Right ventricle myocardium superior (tissue), 1 donor: ENCODE results near the gene KRTAP3-1. TPM values are rescaled to one million over a fixed set of nuclear protein-coding genes. Genes with fewer than 3 reads are reported as not detected.
"Not testable (repeated sequence)": the region's sequence is repeated elsewhere in the genome, so short reads cannot be mapped to it uniquely, and the experiment has no call there.

Experiments used
- ATAC-seq: fragments of 200-7000 bp; cut with Tn5 transposase; one replicate; pipeline ENCODE4 v1.9.1; 2020; ENCODE audit warnings: mild to moderate bottlenecking; ENCODE audit not compliant: poor library complexity
- DNase-seq: peaks from one replicate; pipeline ENCODE4 v3.0.0-alpha.2; 2020
- intact Hi-C: fragments of 100-400 bp; cut with DNase I; formaldehyde crosslinking; loops from one replicate; pipeline ENCODE4 v1.11.2; 2022
- total RNA-seq: library from RNA; stranded (reverse); fragmentation: NEBNext Ultra II Directional; extraction: Animal tissue kit (Norgen Biotek cat#: 25700); gene quantifications from one replicate; pipeline ENCODE4 v1.2.1, GENCODE V29; 2021
- donor health status: DM: no; HTN: yes; CAD: no; lungs with severe emphysema.

The KRTAP3-1 gene
- total RNA-seq, 1 donor from 2014 or later: not detected

- intact Hi-C loops: no loop called here
- ATAC-seq (no peak), DNase-seq (no peak)
Observed at GRCh38 chr17:41019415-41019814, 10.5 kb upstream of the KRTAP3-1 start.

DNA sequence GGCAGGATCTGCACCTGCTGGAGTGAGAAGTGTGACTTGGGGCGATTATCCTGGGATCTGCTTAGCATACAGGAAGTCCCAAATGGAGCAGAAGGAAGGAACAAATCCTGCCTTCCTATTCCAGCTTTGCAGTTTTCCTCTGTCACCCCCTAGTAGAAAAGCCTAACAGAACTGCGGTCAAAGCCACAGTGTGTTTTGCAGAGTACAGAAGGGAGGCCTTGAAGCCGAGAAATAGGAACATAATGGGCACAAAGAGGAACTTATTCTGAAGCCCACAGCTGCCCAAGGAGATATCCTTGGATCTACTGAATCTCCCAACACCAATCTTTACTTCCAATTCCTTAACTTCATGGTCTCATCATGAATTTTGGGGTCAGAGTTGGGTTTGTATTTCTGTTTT lies 9.6 kb upstream of the KRTAP3-1 start:
- intact Hi-C loops: no loop called here
- no peak for DNase-seq
- ATAC-seq: no peak

DNA sequence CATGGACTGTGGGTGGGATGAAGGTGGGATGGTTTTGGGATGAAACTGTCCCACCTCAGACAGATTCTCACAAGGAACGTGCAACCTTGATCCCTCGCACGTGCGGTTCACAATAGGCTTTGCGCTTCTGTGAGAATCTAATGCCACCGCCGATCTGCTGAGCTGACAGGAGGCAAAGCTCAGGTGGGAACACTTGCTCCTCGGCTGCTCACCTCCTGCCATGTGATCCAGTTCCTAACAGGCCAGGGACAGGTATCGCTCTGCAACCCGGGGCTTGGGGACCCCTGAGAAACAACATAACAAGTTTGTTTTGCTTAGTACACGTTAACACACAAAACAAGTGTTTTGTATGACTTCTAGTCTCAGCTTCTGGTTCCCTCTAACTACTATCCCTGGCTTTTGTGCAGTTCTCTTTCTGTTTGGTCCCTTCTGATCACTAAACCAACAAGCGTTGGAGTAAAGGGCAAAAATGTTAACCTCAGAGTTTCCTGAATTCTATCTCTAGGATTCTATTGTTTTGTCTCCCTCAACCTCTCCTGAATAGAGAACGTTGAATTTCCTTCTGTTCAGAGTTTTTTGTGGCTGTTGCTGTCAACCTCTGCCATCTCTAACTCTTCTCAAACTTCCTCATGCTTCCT lies 7.8 kb upstream of the KRTAP3-1 start:
- no peak for DNase-seq
- intact Hi-C loops: no loop called here
- ATAC-seq: no peak

- no peak for ATAC-seq
- intact Hi-C loops: no loop called here
- no peak for DNase-seq
Observed at GRCh38 chr17:41015454-41015853, 6.5 kb upstream of the KRTAP3-1 start.

DNA sequence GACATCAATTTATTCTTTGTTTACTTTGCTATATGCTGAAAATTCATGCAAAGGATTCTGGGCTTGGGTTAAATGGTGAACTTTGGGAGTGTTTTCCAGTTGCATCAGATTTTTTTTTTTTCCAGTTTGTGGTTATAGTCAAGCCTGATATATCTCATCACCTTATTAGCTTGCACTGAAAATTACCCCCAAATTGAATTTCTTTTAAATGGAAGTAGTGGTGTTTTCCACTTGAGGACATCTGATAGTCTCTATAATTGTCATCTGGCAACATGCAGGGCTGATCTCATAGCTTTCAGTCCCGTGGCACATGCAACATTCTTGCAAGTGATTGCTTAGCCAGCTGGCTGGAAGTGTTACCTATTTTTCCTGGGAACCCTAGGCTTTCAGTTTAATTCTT lies 4.7 kb upstream of the KRTAP3-1 start:
- ATAC-seq (peak; percentile 48), DNase-seq (no peak)
- intact Hi-C loops: no loop called here

GRCh38 chr17:41013181-41013580 lies 4.3 kb upstream of the KRTAP3-1 start:
- intact Hi-C loops: no loop called here
- ATAC-seq: no peak
- no peak for DNase-seq

DNA sequence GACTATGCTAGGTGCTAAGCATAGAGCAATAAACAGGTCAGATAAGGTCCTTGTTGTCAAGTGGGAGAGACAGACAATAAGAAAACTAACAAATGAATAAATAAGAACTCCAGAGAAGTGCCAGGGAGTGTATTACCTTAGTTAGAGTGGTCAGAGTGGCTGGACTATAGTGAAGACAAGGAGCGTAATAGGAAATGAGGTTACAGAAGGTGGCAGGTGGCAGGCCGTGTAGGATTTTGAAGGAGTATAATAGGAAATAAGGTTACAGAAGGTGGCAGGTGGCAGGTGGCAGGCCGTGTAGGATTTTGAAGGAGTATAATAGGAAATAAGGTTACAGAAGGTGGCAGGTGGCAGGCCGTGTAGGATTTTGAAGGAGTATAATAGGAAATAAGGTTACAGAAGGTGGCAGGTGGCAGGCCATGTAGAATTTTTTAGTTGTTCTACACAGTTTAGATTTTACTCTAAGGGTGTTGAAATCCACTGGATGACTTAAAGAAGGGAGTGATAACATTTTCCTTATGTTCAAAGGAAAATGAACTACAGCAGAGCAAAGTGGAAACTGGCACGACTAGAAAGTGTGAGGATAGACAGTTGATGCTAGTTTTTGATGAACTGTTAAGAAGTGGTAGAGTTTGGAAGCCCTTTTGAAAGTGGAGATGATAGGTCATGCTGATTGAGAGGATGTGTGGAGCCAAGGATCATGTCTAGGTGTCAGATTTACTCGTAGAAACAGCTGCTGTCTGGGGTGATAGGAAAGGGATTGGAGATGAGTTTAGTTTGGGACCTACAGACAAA lies 3.6 kb upstream of the KRTAP3-1 start:
- intact Hi-C loops: no loop called here
- ATAC-seq (no peak), DNase-seq (no peak)

DNA sequence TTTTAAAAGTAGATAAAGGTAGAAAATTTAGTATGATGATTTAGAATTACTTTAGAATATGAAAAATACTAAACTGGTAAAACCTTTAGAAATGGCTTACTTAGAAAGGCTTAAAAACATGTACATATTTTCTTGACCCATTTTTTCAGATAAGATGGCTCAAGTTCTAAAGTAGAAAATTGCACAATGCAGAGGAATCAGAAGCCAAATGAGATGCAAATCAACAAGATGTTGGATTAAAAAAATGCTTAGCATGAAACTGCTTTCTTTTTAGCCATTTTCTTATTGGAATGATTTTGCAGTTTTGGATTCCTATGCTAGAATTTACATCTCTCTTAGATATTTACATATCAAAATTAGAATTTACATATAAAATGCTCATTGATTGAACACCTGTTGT lies 1.5 kb upstream of the KRTAP3-1 start:
- ATAC-seq: no peak
- intact Hi-C loops: no loop called here

DNA sequence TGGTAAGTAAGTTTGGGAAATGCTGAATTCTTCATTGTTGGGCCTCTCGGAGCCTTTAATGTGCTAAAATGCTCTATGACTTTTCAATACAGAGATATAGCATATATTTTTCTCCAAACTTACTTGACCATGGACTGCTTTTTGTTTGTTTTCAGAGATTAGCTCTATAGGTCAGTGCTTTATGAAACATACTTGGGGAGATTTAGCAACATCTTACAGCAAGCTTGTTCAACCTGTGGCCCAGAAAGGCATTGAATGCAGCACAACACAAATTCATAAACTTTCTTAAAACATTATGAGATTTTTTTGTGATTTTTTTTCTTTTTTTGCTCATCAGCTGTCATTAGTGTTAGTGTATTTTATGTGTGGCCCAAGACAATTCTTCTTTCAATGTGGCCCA lies 1.0 kb upstream of the KRTAP3-1 start:
- ATAC-seq (no peak), DNase-seq (no peak)
- intact Hi-C loops: no loop called here

More for the DNA sequence above, 1.5 kb upstream of the KRTAP3-1 start:
- DNase-seq: no peak

DNA sequence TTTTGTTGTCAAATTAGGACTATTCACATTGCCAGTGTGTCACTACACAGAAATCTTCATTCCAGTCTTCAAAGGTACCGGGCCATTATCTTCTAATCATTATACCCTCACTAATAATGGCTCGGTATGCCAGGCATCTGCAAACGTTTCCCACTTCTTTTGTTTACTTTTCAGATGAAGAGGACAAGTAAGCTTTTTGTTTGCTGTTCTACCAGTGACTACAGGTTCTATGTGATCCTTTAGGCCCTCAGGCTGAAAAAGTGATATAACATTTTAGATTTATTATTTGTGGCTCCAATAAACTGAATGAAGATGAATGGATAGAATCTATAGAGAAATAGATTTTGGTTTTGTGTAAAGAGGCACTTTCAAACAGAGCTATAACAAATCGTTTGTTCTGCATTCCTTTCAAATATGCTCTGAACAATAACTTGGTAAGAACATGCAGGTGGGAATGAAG lies 403 bp upstream of the KRTAP3-1 start:
- intact Hi-C loops: no loop called here
- ATAC-seq: no peak
- DNase-seq: no peak

DNA sequence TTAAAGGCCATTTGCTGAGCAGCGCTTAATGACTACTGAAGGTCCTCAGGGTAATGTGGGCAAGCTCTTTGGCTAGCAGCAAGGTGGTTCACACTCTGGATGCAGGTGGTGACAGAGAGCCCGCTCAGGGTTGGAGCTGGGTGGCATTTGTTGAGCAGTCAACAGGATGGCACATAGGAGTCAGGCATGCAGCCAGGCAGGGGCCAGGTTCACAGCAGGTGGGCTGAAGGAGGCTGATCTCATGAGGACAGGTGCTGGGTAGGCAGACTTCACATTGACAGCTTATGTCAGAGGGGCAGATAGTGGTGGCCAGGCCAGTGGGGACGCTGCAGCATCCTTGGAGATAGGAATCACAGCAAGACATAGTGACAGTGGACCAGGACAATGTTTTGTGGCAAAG lies 4.5 kb downstream of the KRTAP3-1 start:
- no peak for ATAC-seq
- intact Hi-C loops: no loop called here
- no peak for DNase-seq

DNA sequence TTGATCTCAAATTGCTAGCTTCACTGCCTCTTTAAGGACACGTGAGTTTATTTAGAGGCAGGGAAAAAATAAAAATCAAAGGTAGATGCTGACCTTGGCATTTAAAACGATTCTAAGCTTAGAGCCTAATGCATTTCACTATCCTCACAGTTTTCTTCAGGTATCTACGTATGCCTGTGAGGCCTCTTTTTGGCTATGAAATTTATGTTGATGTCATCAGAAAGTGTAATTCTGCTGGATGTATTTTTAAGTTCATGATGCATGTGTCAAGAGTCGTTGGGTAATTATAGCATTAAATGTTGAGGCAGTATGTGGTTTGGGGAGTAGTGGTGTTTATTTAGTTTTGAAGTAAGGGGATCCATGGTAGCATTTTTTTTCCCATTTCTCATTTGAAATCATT lies 5.0 kb downstream of the KRTAP3-1 start:
- DNase-seq (no peak), ATAC-seq (no peak)
- intact Hi-C loops: no loop called here

GRCh38 chr17:41002814-41003213 lies 6.1 kb downstream of the KRTAP3-1 start:
- intact Hi-C loops: no loop called here
- no peak for ATAC-seq
- no peak for DNase-seq

GRCh38 chr17:41001795-41002194 lies 7.1 kb downstream of the KRTAP3-1 start:
- intact Hi-C loops: no loop called here
- DNase-seq: no peak
- no peak for ATAC-seq

DNA sequence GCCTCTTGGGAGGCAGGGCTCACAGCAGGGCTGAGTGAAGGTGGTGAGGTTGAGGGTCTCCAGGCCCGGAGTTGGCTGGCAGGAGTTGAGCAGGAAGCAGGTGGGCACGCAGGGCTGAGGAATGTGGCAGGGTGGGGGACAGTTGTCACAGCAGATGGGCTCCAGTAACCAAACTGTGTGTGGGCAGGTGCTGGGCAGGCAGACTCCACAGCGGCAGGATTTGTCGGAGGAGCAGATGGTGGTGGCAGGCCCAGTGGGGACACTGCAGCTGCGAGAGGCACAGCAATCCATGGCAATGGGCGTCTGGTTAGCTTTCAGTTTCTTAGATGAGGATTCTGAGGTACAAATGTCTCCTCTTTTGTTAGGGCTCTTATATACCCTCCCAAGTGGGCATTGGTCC lies 9.4 kb downstream of the KRTAP3-1 start, which contains the start of gene KRTAP3-2:
TSS of gene KRTAP3-2 (minus strand) at position 344 of the 400 bp plus-strand sequence. CDS start at position 291, 53 bp downstream.
- DNase-seq, ATAC-seq, intact Hi-C loops: not testable (repeated sequence)

DNA sequence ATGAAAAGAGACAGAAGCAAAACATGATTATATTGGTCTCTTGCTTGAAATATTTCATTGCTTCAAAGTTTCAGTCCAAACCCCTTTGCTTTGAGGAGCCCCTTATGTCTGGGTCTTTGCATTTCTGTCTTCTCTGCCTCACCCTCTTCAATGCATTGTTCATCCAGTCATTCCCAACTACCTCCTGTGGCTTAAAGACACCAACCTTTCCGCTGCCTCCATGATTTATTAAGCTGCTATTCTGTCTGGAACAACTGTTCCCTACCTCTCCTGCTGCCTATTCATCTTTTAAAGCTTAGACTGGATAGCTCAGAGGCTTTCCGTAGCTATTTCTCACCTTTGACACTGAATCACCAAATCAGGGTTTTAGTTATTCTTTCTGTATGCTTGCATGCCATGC lies 11.6 kb downstream of the KRTAP3-1 start:
- intact Hi-C loops: no loop called here
- DNase-seq (no peak), ATAC-seq (no peak)

- intact Hi-C loops: no loop called here
- ATAC-seq (no peak), DNase-seq (no peak)
Observed at GRCh38 chr17:40996829-40997228, 12.1 kb downstream of the KRTAP3-1 start.

GRCh38 chr17:40995116-40995515 lies 13.8 kb downstream of the KRTAP3-1 start:
- intact Hi-C loops: no loop called here
- ATAC-seq (no peak), DNase-seq (no peak)

DNA sequence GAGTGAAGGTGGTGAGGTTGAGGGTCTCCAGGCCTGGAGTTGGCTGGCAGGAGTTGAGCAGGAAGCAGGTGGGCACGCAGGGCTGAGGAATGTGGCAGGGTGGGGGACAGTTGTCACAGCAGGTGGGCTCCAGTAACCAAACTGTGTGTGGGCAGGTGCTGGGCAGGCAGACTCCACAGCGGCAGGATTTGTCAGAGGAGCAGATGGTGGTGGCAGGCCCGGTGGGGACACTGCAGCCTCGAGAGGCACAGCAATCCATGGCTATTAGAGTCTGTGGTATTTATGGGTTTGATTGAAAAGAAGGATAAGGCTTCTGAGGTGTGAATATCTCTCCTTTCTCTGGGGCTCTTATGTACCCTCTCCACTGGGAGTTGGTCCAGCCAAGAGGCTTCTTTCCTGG lies 15.1 kb downstream of the KRTAP3-1 start, which contains the start of gene KRTAP3-3:
TSS of gene KRTAP3-3 (minus strand) at position 326 of the 400 bp plus-strand sequence. CDS start at position 259, 67 bp downstream.
- ATAC-seq: no peak
- intact Hi-C loops: no loop called here
- no peak for DNase-seq

GRCh38 chr17:40993084-40993483 lies 15.8 kb downstream of the KRTAP3-1 start:
- ATAC-seq (no peak), DNase-seq (no peak)
- intact Hi-C loops: no loop called here
